ENCODE results near the gene UBL3.

UBL3 gene

GRCh38 chr13:29771247-29771646 lies 79.2 kb downstream of the UBL3 start:
- Histone ChIP-seq H3K36me3 (ENCODE audit: control insufficient read depth in 5 of 5, insufficient read depth in 5 of 5, low read length in 5 of 5) (peaks cover 4 to 24% (median 7%) of the 10 kb centered on the region in 5 donors), H3K4me1 (ENCODE audit: control insufficient read depth in 5 of 5, insufficient read depth in 5 of 5, low read length in 5 of 5) (peaks cover 0 to 12% (median 0%) of the 10 kb centered on the region in 5 donors), H3K9ac (ENCODE audit: low read length in 5 of 5) (no peak overlapping the region), H3K4me3 (ENCODE audit: low read depth in 1 of 5, low read length in 5 of 5) (no peak overlapping the region), H3K9me3 (ENCODE audit: control insufficient read depth in 5 of 5, low read length in 5 of 5) (no peaks in the 10 kb centered on the region), H3K27ac (ENCODE audit: low read depth, low read length) (no peak overlapping the region), H3K27me3 (ENCODE audit: control insufficient read depth in 5 of 5, insufficient read depth in 4 of 5, low read length in 5 of 5) (no peaks in the 10 kb centered on the region)

- Histone ChIP-seq H3K27ac (ENCODE audit: low read depth, low read length) (no peak overlapping the region), H3K4me1 (ENCODE audit: control insufficient read depth in 5 of 5, insufficient read depth in 5 of 5, low read length in 5 of 5) (peaks cover 0 to 14% (median 0%) of the 10 kb centered on the region in 5 donors), H3K27me3 (ENCODE audit: control insufficient read depth in 5 of 5, insufficient read depth in 4 of 5, low read length in 5 of 5) (no peaks in the 10 kb centered on the region), H3K9ac (ENCODE audit: low read length in 5 of 5) (no peak overlapping the region), H3K9me3 (ENCODE audit: control insufficient read depth in 5 of 5, low read length in 5 of 5) (no peaks in the 10 kb centered on the region), H3K4me3 (ENCODE audit: low read depth in 1 of 5, low read length in 5 of 5) (no peak overlapping the region), H3K36me3 (ENCODE audit: control insufficient read depth in 5 of 5, insufficient read depth in 5 of 5, low read length in 5 of 5) (peaks cover 0 to 19% (median 6%) of the 10 kb centered on the region in 5 donors)
Observed at GRCh38 chr13:29767006-29767405, 83.4 kb downstream of the UBL3 start.

GRCh38 chr13:29763436-29764180 lies 86.8 kb downstream of the UBL3 start:
- no peaks in the 10 kb centered on the region for H3K27me3 ChIP-seq (ENCODE audit: control insufficient read depth in 5 of 5, insufficient read depth in 4 of 5, low read length in 5 of 5)
- no peak overlapping the region for H3K27ac ChIP-seq (ENCODE audit: low read depth, low read length)
- H3K4me3 ChIP-seq (ENCODE audit: low read depth in 1 of 5, low read length in 5 of 5) = no peak overlapping the region
- H3K9me3 ChIP-seq (ENCODE audit: control insufficient read depth in 5 of 5, low read length in 5 of 5) = peaks cover 0 to 7% (median 0%) of the 10 kb centered on the region in 5 donors
- peaks cover 0 to 14% (median 0%) of the 10 kb centered on the region in 5 donors for H3K4me1 ChIP-seq (ENCODE audit: control insufficient read depth in 5 of 5, insufficient read depth in 5 of 5, low read length in 5 of 5)
- H3K36me3 ChIP-seq (ENCODE audit: control insufficient read depth in 5 of 5, insufficient read depth in 5 of 5, low read length in 5 of 5) = peaks cover 0 to 12% (median 6%) of the 10 kb centered on the region in 5 donors
- no peak overlapping the region for H3K9ac ChIP-seq (ENCODE audit: low read length in 5 of 5)

- Histone ChIP-seq H3K4me1 (ENCODE audit: control insufficient read depth in 5 of 5, insufficient read depth in 5 of 5, low read length in 5 of 5) (peaks cover 0 to 7% (median 0%) of the 10 kb centered on the region in 5 donors), H3K9me3 (ENCODE audit: control insufficient read depth in 5 of 5, low read length in 5 of 5) (peaks cover 0 to 7% (median 0%) of the 10 kb centered on the region in 5 donors), H3K9ac (ENCODE audit: low read length in 5 of 5) (no peak overlapping the region), H3K4me3 (ENCODE audit: low read depth in 1 of 5, low read length in 5 of 5) (no peak overlapping the region), H3K27me3 (ENCODE audit: control insufficient read depth in 5 of 5, insufficient read depth in 4 of 5, low read length in 5 of 5) (no peaks in the 10 kb centered on the region), H3K27ac (ENCODE audit: low read depth, low read length) (no peak overlapping the region), H3K36me3 (ENCODE audit: control insufficient read depth in 5 of 5, insufficient read depth in 5 of 5, low read length in 5 of 5) (peaks cover 0 to 6% (median 4%) of the 10 kb centered on the region in 5 donors)
Observed at GRCh38 chr13:29761815-29762214, 88.6 kb downstream of the UBL3 start.

- peaks cover 0 to 7% (median 0%) of the 10 kb centered on the region in 5 donors for H3K9me3 ChIP-seq (ENCODE audit: control insufficient read depth in 5 of 5, low read length in 5 of 5)
- H3K4me3 ChIP-seq (ENCODE audit: low read depth in 1 of 5, low read length in 5 of 5) = no peak overlapping the region
- peaks cover 0 to 4% (median under 1%) of the 10 kb centered on the region in 5 donors for H3K36me3 ChIP-seq (ENCODE audit: control insufficient read depth in 5 of 5, insufficient read depth in 5 of 5, low read length in 5 of 5)
- H3K27me3 ChIP-seq (ENCODE audit: control insufficient read depth in 5 of 5, insufficient read depth in 4 of 5, low read length in 5 of 5) = no peaks in the 10 kb centered on the region
- H3K9ac ChIP-seq (ENCODE audit: low read length in 5 of 5) = no peak overlapping the region
- H3K27ac ChIP-seq (ENCODE audit: low read depth, low read length) = no peak overlapping the region
- H3K4me1 ChIP-seq (ENCODE audit: control insufficient read depth in 5 of 5, insufficient read depth in 5 of 5, low read length in 5 of 5) = peaks cover 0 to under 1% (median 0%) of the 10 kb centered on the region in 5 donors
Observed at GRCh38 chr13:29761160-29761559, 89.3 kb downstream of the UBL3 start.

GRCh38 chr13:29760544-29760943 lies 89.9 kb downstream of the UBL3 start:
- Histone ChIP-seq H3K9ac (ENCODE audit: low read length in 5 of 5) (no peak overlapping the region), H3K4me1 (ENCODE audit: control insufficient read depth in 5 of 5, insufficient read depth in 5 of 5, low read length in 5 of 5) (no peaks in the 10 kb centered on the region), H3K4me3 (ENCODE audit: low read depth in 1 of 5, low read length in 5 of 5) (no peak overlapping the region), H3K27ac (ENCODE audit: low read depth, low read length) (no peak overlapping the region), H3K27me3 (ENCODE audit: control insufficient read depth in 5 of 5, insufficient read depth in 4 of 5, low read length in 5 of 5) (no peaks in the 10 kb centered on the region), H3K36me3 (ENCODE audit: control insufficient read depth in 5 of 5, insufficient read depth in 5 of 5, low read length in 5 of 5) (peaks cover 0 to 2% (median 0%) of the 10 kb centered on the region in 5 donors), H3K9me3 (ENCODE audit: control insufficient read depth in 5 of 5, low read length in 5 of 5) (peaks cover 0 to 7% (median 0%) of the 10 kb centered on the region in 5 donors)

- Histone ChIP-seq H3K9me3 (ENCODE audit: control insufficient read depth in 5 of 5, low read length in 5 of 5) (peaks cover 0 to 7% (median 0%) of the 10 kb centered on the region in 5 donors), H3K36me3 (ENCODE audit: control insufficient read depth in 5 of 5, insufficient read depth in 5 of 5, low read length in 5 of 5) (no peaks in the 10 kb centered on the region), H3K27me3 (ENCODE audit: control insufficient read depth in 5 of 5, insufficient read depth in 4 of 5, low read length in 5 of 5) (no peaks in the 10 kb centered on the region), H3K4me1 (ENCODE audit: control insufficient read depth in 5 of 5, insufficient read depth in 5 of 5, low read length in 5 of 5) (no peaks in the 10 kb centered on the region), H3K4me3 (ENCODE audit: low read depth in 1 of 5, low read length in 5 of 5) (no peak overlapping the region), H3K27ac (ENCODE audit: low read depth, low read length) (no peak overlapping the region), H3K9ac (ENCODE audit: low read length in 5 of 5) (no peak overlapping the region)
Observed at GRCh38 chr13:29758531-29759114, 91.8 kb downstream of the UBL3 start.

GRCh38 chr13:29756506-29756905 lies 93.9 kb downstream of the UBL3 start:
- no peak overlapping the region for H3K9ac ChIP-seq (ENCODE audit: low read length in 5 of 5)
- H3K27me3 ChIP-seq (ENCODE audit: control insufficient read depth in 5 of 5, insufficient read depth in 4 of 5, low read length in 5 of 5) = no peaks in the 10 kb centered on the region

GRCh38 chr13:29754473-29754806 lies 96.0 kb downstream of the UBL3 start:
- H3K27ac ChIP-seq (ENCODE audit: low read depth, low read length) = no peak overlapping the region
- H3K9me3 ChIP-seq (ENCODE audit: control insufficient read depth in 5 of 5, low read length in 5 of 5) = no peaks in the 10 kb centered on the region
- no peaks in the 10 kb centered on the region for H3K27me3 ChIP-seq (ENCODE audit: control insufficient read depth in 5 of 5, insufficient read depth in 4 of 5, low read length in 5 of 5)
- peaks cover 0 to 5% (median 3%) of the 10 kb centered on the region in 5 donors for H3K4me1 ChIP-seq (ENCODE audit: control insufficient read depth in 5 of 5, insufficient read depth in 5 of 5, low read length in 5 of 5)
- H3K4me3 ChIP-seq (ENCODE audit: low read depth in 1 of 5, low read length in 5 of 5) = no peak overlapping the region
- no peaks in the 10 kb centered on the region for H3K36me3 ChIP-seq (ENCODE audit: control insufficient read depth in 5 of 5, insufficient read depth in 5 of 5, low read length in 5 of 5)
- no peak overlapping the region for H3K9ac ChIP-seq (ENCODE audit: low read length in 5 of 5)

More at GRCh38 chr13:29756506-29756905, 93.9 kb downstream of the UBL3 start:
- H3K9me3 ChIP-seq (ENCODE audit: control insufficient read depth in 5 of 5, low read length in 5 of 5) = peaks cover 0 to 7% (median 0%) of the 10 kb centered on the region in 5 donors
- no peak overlapping the region for H3K4me3 ChIP-seq (ENCODE audit: low read depth in 1 of 5, low read length in 5 of 5)
- H3K4me1 ChIP-seq (ENCODE audit: control insufficient read depth in 5 of 5, insufficient read depth in 5 of 5, low read length in 5 of 5) = no peaks in the 10 kb centered on the region
- H3K36me3 ChIP-seq (ENCODE audit: control insufficient read depth in 5 of 5, insufficient read depth in 5 of 5, low read length in 5 of 5) = no peaks in the 10 kb centered on the region
- no peak overlapping the region for H3K27ac ChIP-seq (ENCODE audit: low read depth, low read length)

Data from subcutaneous abdominal adipose tissue (tissue), 5 donors.